ENCODE measurements around the gene ZNF649. TPM values are rescaled to one million over a fixed set of nuclear protein-coding genes. Genes with fewer than 3 reads are reported as not detected.
"Not testable (repeated sequence)": the region's sequence is repeated elsewhere in the genome, so short reads cannot be mapped to it uniquely, and the experiment has no call there.

Gene ZNF649
- total RNA-seq, 4 donors from 2014 or later = 10.5 to 19.1 (median 14.9) TPM

- H3K9me3 ChIP-seq = no peaks in the 10 kb centered on the region
- H3K4me1 ChIP-seq = peaks cover 0 to 4% of the 10 kb centered on the region in 2 donors
- intact Hi-C loops (cut with DNase I) = no loop called here
- no peaks in the 10 kb centered on the region for H3K36me3 ChIP-seq
- no peak for DNase-seq
- no peak overlapping the region for H3K4me3 ChIP-seq (replicated peaks in 1 of 3)
- no peak for TF ChIP-seq POLR2A (IDR thresholded peaks at IDR 0.05)
- no peak for TF ChIP-seq CTCF (IDR thresholded peaks at IDR 0.05)
- WGBS, 2 donors = 89 to 91% methylated on average over 8 of the region's 8 CpGs
- H3K27me3 ChIP-seq = no peaks in the 10 kb centered on the region
- no peak overlapping the region for H3K27ac ChIP-seq
These were observed 17.1 kb upstream of the ZNF649 start for GRCh38 chr19:51921949-51922348.

- Histone ChIP-seq H3K4me3 (replicated peaks in 1 of 3) (no peak overlapping the region), H3K36me3 (no peaks in the 10 kb centered on the region), H3K4me1 (no peaks in the 10 kb centered on the region), H3K9me3 (no peaks in the 10 kb centered on the region), H3K27ac (no peak overlapping the region), H3K27me3 (no peaks in the 10 kb centered on the region)
- 74 to 86% methylated on average over 3 of the region's 3 CpGs for WGBS, 2 donors
- intact Hi-C loops (cut with DNase I) = no loop called here
- DNase-seq = no peak
- TF ChIP-seq CTCF (IDR thresholded peaks at IDR 0.05) (no peak), POLR2A (IDR thresholded peaks at IDR 0.05) (no peak)
These were observed 14.8 kb upstream of the ZNF649 start for GRCh38 chr19:51919606-51920005.

- Histone ChIP-seq H3K4me1 (no peaks in the 10 kb centered on the region), H3K27me3 (no peaks in the 10 kb centered on the region), H3K9me3 (no peaks in the 10 kb centered on the region), H3K27ac (no peak overlapping the region), H3K4me3 (replicated peaks in 1 of 3) (no peak overlapping the region), H3K36me3 (no peaks in the 10 kb centered on the region)
- intact Hi-C loops (cut with DNase I) = no loop called here
- TF ChIP-seq POLR2A (IDR thresholded peaks at IDR 0.05) = no peak
- TF ChIP-seq CTCF (IDR thresholded peaks at IDR 0.05) = no peak
- 91 to 95% methylated on average over 1 of the region's 1 CpG for WGBS, 2 donors
- no peak for DNase-seq
These were observed 11.3 kb upstream of the ZNF649 start for GRCh38 chr19:51916167-51916566.

GRCh38 chr19:51915324-51915867 is 10.6 kb upstream of the ZNF649 start:
- no peak for DNase-seq
- no peaks in the 10 kb centered on the region for H3K27me3 ChIP-seq
- no peaks in the 10 kb centered on the region for H3K36me3 ChIP-seq
- no peak overlapping the region for H3K4me3 ChIP-seq (replicated peaks in 1 of 3)
- H3K4me1 ChIP-seq = no peaks in the 10 kb centered on the region
- intact Hi-C loops (cut with DNase I) = no loop called here
- no peak overlapping the region for H3K27ac ChIP-seq
- 78% methylated on average over 5 of the region's 5 CpGs for WGBS, 2 donors
- no peaks in the 10 kb centered on the region for H3K9me3 ChIP-seq
- TF ChIP-seq POLR2A (IDR thresholded peaks at IDR 0.05) (no peak), CTCF (IDR thresholded peaks at IDR 0.05) (no peak)

- intact Hi-C loops (cut with DNase I); H3K27ac ChIP-seq; H3K9me3 ChIP-seq; H3K4me3 ChIP-seq (replicated peaks in 1 of 3); H3K4me1 ChIP-seq; DNase-seq; H3K27me3 ChIP-seq; H3K36me3 ChIP-seq: not testable (repeated sequence)
- WGBS, 2 donors = 42 to 47% methylated on average over 5 of the region's 5 CpGs
These were observed 3.2 kb upstream of the ZNF649 start for GRCh38 chr19:51907981-51908380.

- intact Hi-C loops (cut with DNase I); H3K4me3 ChIP-seq (replicated peaks in 1 of 3); H3K27me3 ChIP-seq; DNase-seq; H3K36me3 ChIP-seq; H3K9me3 ChIP-seq; H3K27ac ChIP-seq: not testable (repeated sequence)
- peaks cover 10 to 11% of the 10 kb centered on the region in 2 donors for H3K4me1 ChIP-seq
- WGBS, 2 donors = 41 to 52% methylated on average over 9 of the region's 9 CpGs
These were observed 1.3 kb upstream of the ZNF649 start for GRCh38 chr19:51906108-51906507.

- H3K4me1 ChIP-seq = peaks cover 10 to 11% of the 10 kb centered on the region in 2 donors
- H3K27me3 ChIP-seq; DNase-seq; H3K27ac ChIP-seq; H3K36me3 ChIP-seq; H3K4me3 ChIP-seq (replicated peaks in 1 of 3); intact Hi-C loops (cut with DNase I); H3K9me3 ChIP-seq: not testable (repeated sequence)
- WGBS, 2 donors = 84 to 89% methylated on average over 3 of the region's 3 CpGs
These were observed 822 bp upstream of the ZNF649 start for GRCh38 chr19:51905639-51906038.

Data from thyroid gland (tissue), 4 donors.